A673 (cell line): Measurements from ENCODE around the gene TUBA4A. TPM values are rescaled to one million over a fixed set of nuclear protein-coding genes. Genes with fewer than 3 reads are reported as not detected.

Experiments used
- BruUV-seq: library from RNA; stranded (reverse); fragments of 400-500 nt; replicated peaks from 2 replicates; lab custom pipeline; 2021; lab: Mats Ljungman, UMichigan
- CTCF ChIA-PET: fragments of 300-600 bp; sonication (Branson Sonifier 250); formaldehyde crosslinking; loops from one replicate; lab custom pipeline; 2022; ENCODE audit warnings: antibody characterized with exemption; lab: Charles Lee
- POLR2A ChIA-PET: fragments of 300-600 bp; sonication (Branson Sonifier 250); formaldehyde crosslinking; loops from one replicate; lab custom pipeline; 2022; ENCODE audit warnings: antibody characterized with exemption; ENCODE audit not compliant: low non-redundant PET; lab: Charles Lee
- DNase-seq: peaks from one replicate; pipeline ENCODE4 v3.0.0-alpha.2; 2015; ENCODE audit warnings: low spot score
- H3K27ac ChIP-seq: fragments of 200-600 bp; sonication (generic); 2 replicates; pipeline ENCODE4 v1.5.1; 2016; ENCODE audit warnings: mixed run types, low read depth, mild to moderate bottlenecking, mixed read lengths, antibody characterized with exemption, low read length; ENCODE audit not compliant: poor library complexity, severe bottlenecking
- H3K27me3 ChIP-seq: fragments of 200-600 bp; sonication (generic); replicated peaks from 2 replicates; pipeline ENCODE4 v1.6.1; 2017; ENCODE audit warnings: mixed run types, low read depth, mild to moderate bottlenecking, mixed read lengths, antibody characterized with exemption, low read length; ENCODE audit not compliant: insufficient read depth, poor library complexity
- H3K36me3 ChIP-seq: fragments of 200-600 bp; sonication (generic); 2 replicates; pipeline ENCODE4 v1.6.1; 2016; ENCODE audit warnings: mixed run types, mild to moderate bottlenecking, mixed read lengths, antibody characterized with exemption, low read length; ENCODE audit not compliant: insufficient read depth, poor library complexity, severe bottlenecking
- H3K4me1 ChIP-seq: fragments of 200-600 bp; sonication (generic); 2 replicates; pipeline ENCODE4 v1.6.1; 2017; ENCODE audit warnings: mixed run types, mild to moderate bottlenecking, mixed read lengths, antibody characterized with exemption, low read length; ENCODE audit not compliant: insufficient read depth, poor library complexity, severe bottlenecking
- H3K4me3 ChIP-seq: fragments of 200-600 bp; sonication (generic); 2 replicates; pipeline ENCODE4 v1.5.1; 2016; ENCODE audit warnings: low read depth, mixed run types, mild to moderate bottlenecking, mixed read lengths, low read length; ENCODE audit not compliant: poor library complexity, severe bottlenecking
- H3K9me3 ChIP-seq: fragments of 200-600 bp; sonication (generic); 2 replicates; pipeline ENCODE4 v1.6.1; 2016; ENCODE audit warnings: mixed run types, low read depth, mild to moderate bottlenecking, mixed read lengths, antibody characterized with exemption, low read length; ENCODE audit not compliant: poor library complexity, severe bottlenecking
- CTCF ChIP-seq: fragments of 300-800, 200-600 bp; sonication (generic); conservative IDR thresholded peaks from 2 replicates; pipeline ENCODE4 v1.5.1; 2017; ENCODE audit warnings: low read depth, mild to moderate bottlenecking, antibody characterized with exemption, low read length, moderate library complexity, mixed read lengths
- EZH2 ChIP-seq: fragments of 200-600 bp; sonication (generic); IDR thresholded peaks from 2 replicates; pipeline ENCODE4 v1.6.1; 2017; ENCODE audit warnings: borderline replicate concordance, low read depth, mild to moderate bottlenecking, mixed read lengths, antibody characterized with exemption, low read length; ENCODE audit not compliant: poor library complexity, severe bottlenecking
- intact Hi-C: fragments of 100-400 bp; cut with micrococcal nuclease; formaldehyde crosslinking; loops from one replicate; pipeline ENCODE4 v1.10.0; 2022; ENCODE audit not compliant: unreplicated experiment
- total RNA-seq: library from RNA; stranded (reverse); gene quantifications from 2 replicates; pipeline ENCODE4 v1.2.3, GENCODE V29; 2021

TUBA4A gene
- total RNA-seq, 1 experiment from 2014 or later: 68.0 TPM

- no peak for DNase-seq
Measured at GRCh38 chr2:219281588-219281987, 27.9 kb upstream of the TUBA4A start.

GRCh38 chr2:219280651-219281050 is 26.9 kb upstream of the TUBA4A start:
- intact Hi-C loops: no loop called here
- Histone ChIP-seq H3K4me3 (no peak overlapping the region), H3K36me3 (peaks cover 2% of the 10 kb centered on the region), H3K27ac (no peak overlapping the region), H3K9me3 (no peaks in the 10 kb centered on the region), H3K4me1 (peaks cover 20% of the 10 kb centered on the region), H3K27me3 (no peaks in the 10 kb centered on the region)
- no peak for TF ChIP-seq EZH2
- ChIA-PET POLR2A (interaction anchor here (0.5 kb wide), 1 partner anchor 162 kb away, joined by 4 read pairs; no protein-coding TSS in a partner anchor), CTCF (no interaction called here)
- BruUV-seq: no TSS peak
- no peak for DNase-seq

More at GRCh38 chr2:219281588-219281987, 27.9 kb upstream of the TUBA4A start:
- ChIA-PET POLR2A (no interaction called here), CTCF (no interaction called here)
- Histone ChIP-seq H3K27ac (no peak overlapping the region), H3K4me1 (peaks cover 20% of the 10 kb centered on the region), H3K27me3 (no peaks in the 10 kb centered on the region), H3K4me3 (no peak overlapping the region), H3K36me3 (peaks cover 2% of the 10 kb centered on the region), H3K9me3 (no peaks in the 10 kb centered on the region)
- intact Hi-C loops: no loop called here
- TF ChIP-seq EZH2 (no peak), CTCF (no peak)
- BruUV-seq: no TSS peak

- Histone ChIP-seq H3K9me3 (no peaks in the 10 kb centered on the region), H3K4me1 (peaks cover 20% of the 10 kb centered on the region), H3K4me3 (peak overlapping the region; percentile 58), H3K27ac (peak overlapping the region; percentile 90), H3K36me3 (peaks cover 2% of the 10 kb centered on the region), H3K27me3 (no peaks in the 10 kb centered on the region)
- DNase-seq: no peak
- POLR2A ChIA-PET: no interaction called here
- no TSS peak for BruUV-seq
- TF ChIP-seq EZH2 (no peak), CTCF (no peak)
- CTCF ChIA-PET: interaction anchor here (3.4 kb wide), 1 partner anchor 15 kb away, joined by 22 read pairs; no protein-coding TSS in a partner anchor
- intact Hi-C loops: loop anchor here (5.0 kb wide), 1 partner anchor 118 kb away; the partner anchor contains the start of gene NHEJ1
Measured at GRCh38 chr2:219279916-219280516, 26.3 kb upstream of the TUBA4A start.
